ENCODE data around the gene SPEN.

Gene SPEN

DNA sequence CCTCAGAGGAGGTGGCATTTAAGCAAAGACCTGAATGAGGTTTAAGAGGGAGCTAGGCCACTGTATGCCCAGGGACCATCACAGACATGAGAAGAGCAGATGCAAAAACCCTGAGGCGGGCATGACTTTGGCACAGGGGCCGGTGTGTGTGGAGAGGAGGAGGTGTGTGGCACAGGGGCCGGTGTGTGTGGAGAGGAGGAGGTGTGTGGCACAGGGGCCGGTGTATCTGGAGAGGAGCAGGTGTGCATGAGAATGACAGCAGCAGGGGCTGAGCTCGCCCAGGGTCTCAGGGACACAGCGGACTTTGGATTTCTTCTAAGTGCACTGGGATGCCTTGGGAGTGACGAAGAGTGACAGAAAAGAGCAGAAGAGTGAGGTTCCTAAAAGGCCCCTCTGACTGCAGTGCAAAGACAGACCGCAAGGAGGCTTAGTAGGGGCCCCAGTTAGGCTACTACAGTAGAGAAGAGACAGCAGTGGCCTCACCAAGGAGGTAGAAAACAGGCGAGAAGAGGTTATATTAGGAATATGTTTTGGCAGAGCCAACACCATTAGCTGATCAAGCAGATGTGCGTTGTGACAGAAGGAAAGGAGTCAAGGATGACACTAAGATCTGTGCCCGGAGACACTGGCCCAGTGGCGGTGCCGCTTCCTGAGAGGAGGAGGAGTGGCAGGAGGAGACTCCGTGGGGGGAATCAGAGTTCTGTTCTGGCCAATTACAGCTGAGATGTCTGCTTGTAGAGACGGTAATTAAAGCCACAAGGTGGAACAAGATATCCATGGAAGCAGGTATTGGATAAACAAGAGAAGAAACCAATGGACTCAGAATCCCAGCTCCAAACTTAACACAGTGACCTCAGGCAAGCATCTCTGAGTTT lies 110.0 kb downstream of the SPEN start:
- TF ChIP-seq CREB1 (IDR thresholded peaks at IDR 0.05; ENCODE audit: low read depth), result no peak
- no peak for TF ChIP-seq ZBTB7A (IDR thresholded peaks at IDR 0.05; ENCODE audit: low read depth)
- no peak for TF ChIP-seq TAF1 (IDR thresholded peaks at IDR 0.05; ENCODE audit: low read depth)
- no peak for TF ChIP-seq NFIC (IDR thresholded peaks at IDR 0.05)
- TF ChIP-seq YY1 (IDR thresholded peaks at IDR 0.05; ENCODE audit: low read depth), result no peak

- TF ChIP-seq REST (IDR thresholded peaks at IDR 0.05; ENCODE audit: low read depth), result no peak
- no peak for TF ChIP-seq EGR1 (IDR thresholded peaks at IDR 0.05)
- TF ChIP-seq RAD21 (IDR thresholded peaks at IDR 0.05; ENCODE audit: low read depth), result no peak
- TF ChIP-seq ZBTB7A (IDR thresholded peaks at IDR 0.05; ENCODE audit: low read depth), result no peak
- TF ChIP-seq YY1 (IDR thresholded peaks at IDR 0.05; ENCODE audit: low read depth), result no peak
- TF ChIP-seq FOXM1 (IDR thresholded peaks at IDR 0.05; ENCODE audit: borderline replicate concordance, low read depth), result no peak
- TF ChIP-seq TCF12 (IDR thresholded peaks at IDR 0.05; ENCODE audit: low read depth), result no peak
- no peak for TF ChIP-seq NFIC (IDR thresholded peaks at IDR 0.05)
Observed at GRCh38 chr1:15958111-15958510, 110.6 kb downstream of the SPEN start.

DNA sequence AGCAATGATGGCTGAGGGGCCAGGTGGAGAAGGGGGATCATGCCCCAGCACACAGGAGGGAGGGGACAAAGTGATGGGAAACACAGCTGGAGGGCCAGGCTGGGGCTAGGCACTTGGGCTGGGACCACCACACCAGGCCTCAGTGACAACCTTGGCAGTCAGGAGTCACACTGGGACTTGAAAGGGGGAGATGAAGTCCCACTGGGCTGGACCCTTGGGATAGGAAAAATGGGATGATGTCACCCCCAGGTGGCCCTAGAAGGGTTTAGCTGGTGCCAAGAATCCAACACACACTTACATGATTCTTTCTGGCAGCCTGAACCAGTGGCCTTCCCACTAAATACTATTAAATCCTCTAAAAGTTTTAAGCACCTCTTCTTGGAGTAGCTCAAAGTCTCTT lies 111.3 kb downstream of the SPEN start:
- TF ChIP-seq EGR1 (IDR thresholded peaks at IDR 0.05), result no peak
- TF ChIP-seq TCF12 (IDR thresholded peaks at IDR 0.05; ENCODE audit: low read depth), result no peak
- TF ChIP-seq TEAD4 (IDR thresholded peaks at IDR 0.05), result no peak
- no peak for TF ChIP-seq CREB1 (IDR thresholded peaks at IDR 0.05; ENCODE audit: low read depth)
- no peak for TF ChIP-seq CEBPB (IDR thresholded peaks at IDR 0.05)
- no peak for TF ChIP-seq TAF1 (IDR thresholded peaks at IDR 0.05; ENCODE audit: low read depth)
- TF ChIP-seq FOXM1 (IDR thresholded peaks at IDR 0.05; ENCODE audit: borderline replicate concordance, low read depth), result no peak
- TF ChIP-seq RAD21 (IDR thresholded peaks at IDR 0.05; ENCODE audit: low read depth), result no peak
- no peak for TF ChIP-seq ZBTB7A (IDR thresholded peaks at IDR 0.05; ENCODE audit: low read depth)
- TF ChIP-seq REST (IDR thresholded peaks at IDR 0.05; ENCODE audit: low read depth), result no peak
- TF ChIP-seq, protein P1, sequence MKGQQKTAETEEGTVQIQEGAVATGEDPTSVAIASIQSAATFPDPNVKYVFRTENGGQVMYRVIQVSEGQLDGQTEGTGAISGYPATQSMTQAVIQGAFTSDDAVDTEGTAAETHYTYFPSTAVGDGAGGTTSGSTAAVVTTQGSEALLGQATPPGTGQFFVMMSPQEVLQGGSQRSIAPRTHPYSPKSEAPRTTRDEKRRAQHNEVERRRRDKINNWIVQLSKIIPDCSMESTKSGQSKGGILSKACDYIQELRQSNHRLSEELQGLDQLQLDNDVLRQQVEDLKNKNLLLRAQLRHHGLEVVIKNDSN (IDR thresholded peaks at IDR 0.05), result no peak
- no peak for TF ChIP-seq YY1 (IDR thresholded peaks at IDR 0.05; ENCODE audit: low read depth)
- TF ChIP-seq EP300 (IDR thresholded peaks at IDR 0.05; ENCODE audit: borderline replicate concordance), result no peak
- TF ChIP-seq, protein P2, sequence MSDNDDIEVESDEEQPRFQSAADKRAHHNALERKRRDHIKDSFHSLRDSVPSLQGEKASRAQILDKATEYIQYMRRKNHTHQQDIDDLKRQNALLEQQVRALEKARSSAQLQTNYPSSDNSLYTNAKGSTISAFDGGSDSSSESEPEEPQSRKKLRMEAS (IDR thresholded peaks at IDR 0.05), result no peak
- no peak for TF ChIP-seq NFIC (IDR thresholded peaks at IDR 0.05)

DNA sequence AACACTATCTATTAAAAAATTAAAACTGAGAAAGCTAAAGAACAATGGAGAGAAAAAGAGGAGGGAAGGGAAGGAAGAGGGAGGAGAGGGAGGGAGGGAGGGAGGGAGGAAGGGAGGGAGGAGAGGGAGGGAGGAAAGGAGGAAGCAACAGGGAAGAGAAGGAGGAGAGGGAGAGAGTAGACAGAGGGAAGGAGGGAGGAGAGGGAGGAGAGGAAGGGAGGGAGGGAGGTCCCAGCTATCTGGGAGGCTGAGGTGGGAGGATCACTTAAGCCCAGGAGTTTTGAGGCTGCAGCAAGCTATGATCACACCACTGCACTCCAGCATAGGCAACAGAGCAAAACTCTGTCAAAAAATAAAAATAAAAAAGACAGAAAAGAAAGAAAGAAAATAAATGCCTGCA lies 111.9 kb downstream of the SPEN start:
- TF ChIP-seq TEAD4 (IDR thresholded peaks at IDR 0.05) (no peak), CEBPB (IDR thresholded peaks at IDR 0.05) (no peak), RAD21 (IDR thresholded peaks at IDR 0.05; ENCODE audit: low read depth) (no peak), TCF12 (IDR thresholded peaks at IDR 0.05; ENCODE audit: low read depth) (no peak), FOXM1 (IDR thresholded peaks at IDR 0.05; ENCODE audit: borderline replicate concordance, low read depth) (no peak), EP300 (IDR thresholded peaks at IDR 0.05; ENCODE audit: borderline replicate concordance) (no peak), ZBTB7A (IDR thresholded peaks at IDR 0.05; ENCODE audit: low read depth) (no peak), NFIC (IDR thresholded peaks at IDR 0.05) (no peak), TAF1 (IDR thresholded peaks at IDR 0.05; ENCODE audit: low read depth) (no peak), CREB1 (IDR thresholded peaks at IDR 0.05; ENCODE audit: low read depth) (no peak), REST (IDR thresholded peaks at IDR 0.05; ENCODE audit: low read depth) (no peak), EGR1 (IDR thresholded peaks at IDR 0.05) (no peak), YY1 (IDR thresholded peaks at IDR 0.05; ENCODE audit: low read depth) (no peak)
- TF ChIP-seq, protein P2 (IDR thresholded peaks at IDR 0.05), result no peak
- TF ChIP-seq, protein P1 (IDR thresholded peaks at IDR 0.05), result no peak

All from Ishikawa (cell line).